ENCODE results near the gene CD99.

CD99 gene

DNA sequence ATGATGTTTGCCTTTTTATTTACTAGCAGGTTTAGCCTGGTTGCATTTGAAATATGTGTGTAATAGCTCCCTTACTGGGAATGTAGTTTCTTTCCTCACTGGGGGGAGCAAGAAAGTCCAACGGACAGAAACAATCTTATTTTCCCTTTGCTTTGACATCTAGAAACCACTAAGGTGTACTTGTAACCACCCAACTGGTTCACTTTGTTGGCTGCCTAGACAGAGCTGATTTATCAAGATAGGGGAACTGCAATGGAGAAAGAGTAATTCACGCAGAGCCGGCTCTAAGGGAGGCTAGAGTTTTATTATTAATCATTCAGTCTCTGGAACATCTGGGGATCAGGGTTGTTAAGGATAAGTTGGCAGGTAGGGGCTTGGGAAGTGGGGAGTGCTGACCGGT lies 91.1 kb downstream of the CD99 start:
- H3K36me3 Mint-ChIP-seq, result no peaks in the 10 kb centered on the region
- H3K27me3 Mint-ChIP-seq, result peaks cover 36% of the 10 kb centered on the region
- H3K9me3 Mint-ChIP-seq, result no peaks in the 10 kb centered on the region
- H3K27ac Mint-ChIP-seq, result no peak overlapping the region
- no peaks in the 10 kb centered on the region for H3K4me1 Mint-ChIP-seq
- no peak for ATAC-seq
- H3K4me3 Mint-ChIP-seq, result no peak overlapping the region

DNA sequence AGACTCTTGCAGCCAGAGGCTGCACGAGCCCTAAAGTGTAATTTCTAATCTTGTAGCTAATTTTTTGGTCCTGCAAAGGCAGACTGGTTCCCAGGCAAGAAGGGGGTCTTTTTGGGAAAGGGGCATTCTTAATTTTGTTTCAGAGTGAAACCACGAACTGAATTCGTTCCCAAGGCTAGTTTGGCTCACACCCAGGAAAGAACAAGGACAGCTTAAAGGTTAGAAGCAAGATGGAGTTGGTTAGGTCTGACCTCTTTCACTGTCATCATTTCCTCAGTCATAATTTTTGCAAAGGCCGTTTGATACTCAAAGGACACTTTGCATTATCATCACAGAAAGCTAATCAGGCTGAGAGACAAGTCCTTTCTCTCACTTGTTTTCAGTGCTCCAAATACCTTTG lies 91.7 kb downstream of the CD99 start:
- Mint-ChIP-seq H3K9me3 (no peaks in the 10 kb centered on the region), H3K27ac (no peak overlapping the region), H3K36me3 (no peaks in the 10 kb centered on the region), H3K4me1 (no peaks in the 10 kb centered on the region), H3K27me3 (peaks cover 36% of the 10 kb centered on the region), H3K4me3 (no peak overlapping the region)
- ATAC-seq, result no peak

DNA sequence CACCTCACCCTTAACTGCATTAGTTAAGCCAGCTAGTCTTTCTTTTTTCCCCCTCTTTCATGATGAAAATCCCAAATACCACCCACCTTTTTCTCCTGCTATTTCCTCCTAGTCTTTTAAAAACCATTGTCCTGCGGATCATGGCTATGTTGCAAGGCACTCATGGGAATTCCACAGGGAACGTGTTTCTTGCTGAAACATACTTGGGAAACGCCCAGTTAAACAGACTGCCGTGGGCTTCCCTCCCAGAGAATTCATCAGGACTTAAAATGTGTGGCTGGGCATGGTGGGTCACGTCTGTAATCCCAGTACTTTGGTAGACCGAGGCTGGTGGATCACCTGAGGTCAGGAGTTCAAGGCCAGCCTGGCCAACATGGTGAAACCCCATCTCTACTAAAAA lies 92.9 kb downstream of the CD99 start:
- no peak overlapping the region for H3K27ac Mint-ChIP-seq
- H3K36me3 Mint-ChIP-seq, result no peaks in the 10 kb centered on the region
- no peaks in the 10 kb centered on the region for H3K9me3 Mint-ChIP-seq
- ATAC-seq, result no peak
- H3K27me3 Mint-ChIP-seq, result peaks cover 30% of the 10 kb centered on the region
- H3K4me1 Mint-ChIP-seq, result no peaks in the 10 kb centered on the region
- H3K4me3 Mint-ChIP-seq, result no peak overlapping the region

DNA sequence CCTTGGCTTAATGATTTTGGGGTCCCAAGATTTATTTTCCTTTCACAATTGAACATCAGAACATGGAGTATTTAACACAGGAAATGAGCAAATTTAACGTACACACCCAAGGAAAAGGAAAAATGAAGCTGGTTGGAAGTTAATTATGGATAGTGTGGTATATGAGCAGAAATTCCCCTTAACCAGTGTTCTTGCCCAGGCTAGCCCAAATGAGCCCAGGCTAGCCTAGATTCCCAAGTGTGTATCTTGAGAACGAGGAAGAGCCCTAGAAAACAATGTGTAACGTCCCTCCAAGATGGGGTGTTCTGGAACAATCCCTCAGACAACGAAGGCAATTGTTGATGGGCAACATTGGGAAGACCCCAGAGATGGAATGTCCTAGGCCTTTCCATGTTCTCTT lies 94.4 kb downstream of the CD99 start:
- Mint-ChIP-seq H3K27me3 (peaks cover 21% of the 10 kb centered on the region), H3K4me1 (no peaks in the 10 kb centered on the region), H3K27ac (no peak overlapping the region), H3K4me3 (no peak overlapping the region), H3K36me3 (no peaks in the 10 kb centered on the region), H3K9me3 (no peaks in the 10 kb centered on the region)
- no peak for ATAC-seq

DNA sequence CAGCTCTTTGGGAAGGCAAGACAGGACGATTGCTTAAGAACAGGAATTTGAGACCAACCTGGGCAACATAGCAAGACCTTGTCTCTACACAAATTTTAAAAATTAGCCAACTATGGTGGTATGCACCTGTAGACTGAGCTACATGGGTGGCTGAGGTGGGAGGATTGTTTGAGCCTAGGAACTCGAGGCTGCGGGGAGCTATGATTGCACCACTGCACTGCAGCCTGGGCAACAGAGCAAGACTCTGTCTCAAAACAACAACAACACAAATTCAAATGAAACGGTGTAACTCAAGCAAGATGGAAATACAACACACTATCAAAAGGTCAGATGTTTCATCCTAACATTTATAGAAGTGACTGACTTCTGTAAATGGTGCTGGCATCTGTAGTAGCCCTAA lies 97.9 kb downstream of the CD99 start:
- ATAC-seq, result no peak
- no peaks in the 10 kb centered on the region for H3K4me1 Mint-ChIP-seq
- H3K4me3 Mint-ChIP-seq, result no peak overlapping the region
- H3K27ac Mint-ChIP-seq, result no peak overlapping the region
- H3K27me3 Mint-ChIP-seq, result peaks cover 30% of the 10 kb centered on the region
- H3K9me3 Mint-ChIP-seq, result no peaks in the 10 kb centered on the region
- H3K36me3 Mint-ChIP-seq, result no peaks in the 10 kb centered on the region

DNA sequence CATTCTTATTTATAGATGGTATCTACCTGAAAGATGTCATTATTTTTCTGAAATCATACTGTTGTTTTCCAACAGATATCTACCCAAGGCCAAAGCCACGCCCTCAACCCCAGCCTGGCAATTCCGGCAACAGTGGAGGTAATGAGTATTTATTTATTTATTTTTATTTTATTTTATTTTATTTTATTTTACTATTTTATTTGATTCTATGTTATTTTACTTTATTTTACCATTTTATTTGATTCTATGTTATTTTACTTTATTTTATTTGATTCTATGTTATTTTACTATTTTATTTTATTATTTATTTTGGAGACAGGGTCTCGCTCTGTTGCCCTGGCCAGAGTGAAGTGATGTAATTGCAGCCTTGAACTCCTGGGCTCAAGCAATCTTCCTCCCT lies 98.5 kb downstream of the CD99 start:
- ATAC-seq, result no peak
- peaks cover 35% of the 10 kb centered on the region for H3K27me3 Mint-ChIP-seq
- H3K4me3 Mint-ChIP-seq, result no peak overlapping the region
- H3K9me3 Mint-ChIP-seq, result no peaks in the 10 kb centered on the region
- H3K36me3 Mint-ChIP-seq, result no peaks in the 10 kb centered on the region
- H3K4me1 Mint-ChIP-seq, result no peaks in the 10 kb centered on the region
- no peak overlapping the region for H3K27ac Mint-ChIP-seq

Measured in stimulated activated memory B cell treated with anti-CD40 and anti-IgM and Interleukin-4, amounts not matched to agents 10 μg/mL and 1 μg/mL and 100 μg/mL, for 72 hours (primary cell).